IPS-NIHi11 (cell line): ENCODE results near the gene ELF2.
"Not testable (repeated sequence)": the region's sequence is repeated elsewhere in the genome, so short reads cannot be mapped to it uniquely, and the experiment has no call there.

Experiments used
- DNase-seq: peaks from one replicate; pipeline ENCODE4 v3.0.0; 2012; ENCODE audit warnings: mixed read lengths, low spot score

ELF2 gene

GRCh38 chr4:139188648-139189416 lies 11.8 kb upstream of the ELF2 start:
- no peak for DNase-seq

- DNase-seq = no peak
Measured at GRCh38 chr4:139184129-139184528, 7.1 kb upstream of the ELF2 start.

- DNase-seq = peak; percentile 94
Measured at GRCh38 chr4:139177869-139178619, 1.0 kb upstream of the ELF2 start.

- DNase-seq = peak; percentile 68
Measured at GRCh38 chr4:139176302-139177048, 543 bp downstream of the ELF2 start.

- DNase-seq = peak; percentile 18
Measured at GRCh38 chr4:139175646-139176301, 1.2 kb downstream of the ELF2 start.

GRCh38 chr4:139171876-139172691 lies 4.9 kb downstream of the ELF2 start:
- no peak for DNase-seq

- no peak for DNase-seq
Measured at GRCh38 chr4:139170932-139171331, 6.1 kb downstream of the ELF2 start.

- no peak for DNase-seq
Measured at GRCh38 chr4:139167774-139168444, 9.1 kb downstream of the ELF2 start.

GRCh38 chr4:139164731-139165130 lies 12.3 kb downstream of the ELF2 start:
- DNase-seq = no peak

- DNase-seq = no peak
Measured at GRCh38 chr4:139163806-139164206, 13.2 kb downstream of the ELF2 start.

- not testable (repeated sequence) for DNase-seq
Measured at GRCh38 chr4:139157977-139158376, 19.0 kb downstream of the ELF2 start.

GRCh38 chr4:139154952-139155557 lies 22.0 kb downstream of the ELF2 start:
- DNase-seq = no peak

- no peak for DNase-seq
Measured at GRCh38 chr4:139154538-139154937, 22.5 kb downstream of the ELF2 start.

- DNase-seq = no peak
Measured at GRCh38 chr4:139154134-139154421, 22.9 kb downstream of the ELF2 start.

GRCh38 chr4:139153411-139154133 lies 23.4 kb downstream of the ELF2 start:
- DNase-seq = peak; percentile 23

- no peak for DNase-seq
Measured at GRCh38 chr4:139152249-139152648, 24.8 kb downstream of the ELF2 start.

- no peak for DNase-seq
Measured at GRCh38 chr4:139146926-139147629, 29.9 kb downstream of the ELF2 start.

- DNase-seq = no peak
Measured at GRCh38 chr4:139145552-139145932, 31.5 kb downstream of the ELF2 start.

- no peak for DNase-seq
Measured at GRCh38 chr4:139144911-139145551, 32.0 kb downstream of the ELF2 start.
